ENCODE data around the gene MARK1. TPM values are rescaled to one million over a fixed set of nuclear protein-coding genes. Genes with fewer than 3 reads are reported as not detected.

The MARK1 gene
- total and polyA plus RNA-seq, 7 donors = 0.60 to 15.0 (median 9.3) TPM

DNA sequence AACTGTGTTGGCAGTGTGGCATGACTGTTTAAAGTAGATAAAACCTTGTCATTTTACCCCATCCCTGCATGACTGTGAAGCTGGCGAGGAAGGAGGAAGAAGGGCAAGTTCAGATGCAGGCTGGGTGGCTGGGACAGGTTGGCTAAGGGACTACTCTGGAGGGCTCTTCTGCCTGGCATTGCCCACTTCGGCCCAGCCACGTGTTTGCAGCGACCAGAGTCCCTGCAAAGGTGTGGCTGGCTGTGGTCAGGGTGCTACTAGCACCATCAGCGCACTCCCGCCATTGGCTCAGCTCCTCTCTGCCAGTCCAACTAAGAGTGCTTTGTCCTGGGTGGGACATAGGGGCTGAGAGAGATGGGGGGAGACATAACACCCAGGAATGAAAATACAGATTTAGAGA, 169.4 kb downstream of the MARK1 start:
- no peaks in the 10 kb centered on the region for H3K36me3 ChIP-seq
- no peaks in the 10 kb centered on the region for H3K27me3 ChIP-seq
- intact Hi-C loops (cut with DNase I) = no loop called here
- H3K4me1 ChIP-seq = peaks cover 0 to 13% (median 5%) of the 10 kb centered on the region in 4 donors
- DNase-seq = no peak
- H3K27ac ChIP-seq = no peak overlapping the region
- no peak overlapping the region for H3K4me3 ChIP-seq
- H3K9me3 ChIP-seq = no peaks in the 10 kb centered on the region
- 90 to 96% methylated on average over 6 of the region's 6 CpGs for WGBS, 2 donors
- no peak for TF ChIP-seq POLR2AphosphoS5 (IDR thresholded peaks at IDR 0.05)
- TF ChIP-seq POLR2A (IDR thresholded peaks at IDR 0.05) = no peak
- no peak for TF ChIP-seq EP300 (IDR thresholded peaks at IDR 0.05)
- TF ChIP-seq, protein P1, sequence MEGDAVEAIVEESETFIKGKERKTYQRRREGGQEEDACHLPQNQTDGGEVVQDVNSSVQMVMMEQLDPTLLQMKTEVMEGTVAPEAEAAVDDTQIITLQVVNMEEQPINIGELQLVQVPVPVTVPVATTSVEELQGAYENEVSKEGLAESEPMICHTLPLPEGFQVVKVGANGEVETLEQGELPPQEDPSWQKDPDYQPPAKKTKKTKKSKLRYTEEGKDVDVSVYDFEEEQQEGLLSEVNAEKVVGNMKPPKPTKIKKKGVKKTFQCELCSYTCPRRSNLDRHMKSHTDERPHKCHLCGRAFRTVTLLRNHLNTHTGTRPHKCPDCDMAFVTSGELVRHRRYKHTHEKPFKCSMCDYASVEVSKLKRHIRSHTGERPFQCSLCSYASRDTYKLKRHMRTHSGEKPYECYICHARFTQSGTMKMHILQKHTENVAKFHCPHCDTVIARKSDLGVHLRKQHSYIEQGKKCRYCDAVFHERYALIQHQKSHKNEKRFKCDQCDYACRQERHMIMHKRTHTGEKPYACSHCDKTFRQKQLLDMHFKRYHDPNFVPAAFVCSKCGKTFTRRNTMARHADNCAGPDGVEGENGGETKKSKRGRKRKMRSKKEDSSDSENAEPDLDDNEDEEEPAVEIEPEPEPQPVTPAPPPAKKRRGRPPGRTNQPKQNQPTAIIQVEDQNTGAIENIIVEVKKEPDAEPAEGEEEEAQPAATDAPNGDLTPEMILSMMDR (IDR thresholded peaks at IDR 0.05) = no peak

DNA sequence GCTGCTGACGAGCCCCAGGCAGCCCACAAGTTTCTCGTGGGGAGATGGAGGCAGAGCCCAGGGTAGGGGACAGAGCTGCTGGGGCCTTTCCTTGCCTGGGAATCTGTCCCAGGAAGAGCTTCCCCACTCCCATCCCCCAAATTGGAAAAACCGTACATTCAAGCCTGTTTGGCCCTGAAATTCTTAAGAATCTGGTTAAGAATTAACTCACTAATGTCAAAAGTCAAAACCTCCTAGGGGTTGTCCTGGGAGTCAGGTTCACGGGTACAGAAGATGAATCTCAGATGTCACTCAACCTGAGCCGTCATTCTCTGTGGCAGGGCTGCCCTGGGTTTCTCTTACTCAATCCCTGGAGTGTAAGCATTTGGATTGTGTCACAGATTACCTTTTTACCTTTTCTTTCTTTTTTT, 170.7 kb downstream of the MARK1 start:
- H3K27me3 ChIP-seq = no peaks in the 10 kb centered on the region
- no peak overlapping the region for H3K4me3 ChIP-seq
- DNase-seq = no peak
- no peak for TF ChIP-seq POLR2A (IDR thresholded peaks at IDR 0.05)
- no peak for TF ChIP-seq POLR2AphosphoS5 (IDR thresholded peaks at IDR 0.05)
- TF ChIP-seq EP300 (IDR thresholded peaks at IDR 0.05) = no peak
- TF ChIP-seq, protein P1 (IDR thresholded peaks at IDR 0.05) = no peak
- H3K9me3 ChIP-seq = no peaks in the 10 kb centered on the region
- H3K27ac ChIP-seq = no peak overlapping the region
- H3K4me1 ChIP-seq = peaks cover 0 to 13% (median 5%) of the 10 kb centered on the region in 4 donors
- no peaks in the 10 kb centered on the region for H3K36me3 ChIP-seq
- intact Hi-C loops (cut with DNase I) = no loop called here
- WGBS, 2 donors = 81 to 84% methylated on average over 5 of the region's 5 CpGs

DNA sequence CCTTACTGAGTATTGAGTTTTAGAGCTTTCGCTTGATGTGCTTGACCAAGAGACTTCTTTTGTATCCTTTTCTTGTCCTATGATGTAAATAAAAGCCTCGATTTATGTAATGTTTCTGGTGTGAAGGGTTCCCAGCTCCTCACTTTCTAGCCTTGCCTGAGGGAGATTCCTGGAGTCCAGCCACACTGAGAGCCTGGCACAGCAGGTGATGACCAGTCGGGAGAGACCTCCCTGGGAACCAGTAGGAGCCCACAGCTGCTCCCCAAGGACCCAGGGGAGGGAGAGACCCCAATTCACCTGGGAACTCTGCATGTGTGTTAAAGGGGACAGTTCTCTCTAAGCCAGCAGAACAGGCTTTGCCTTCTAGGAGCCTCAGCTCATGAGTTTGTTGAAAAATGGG, 171.1 kb downstream of the MARK1 start:
- intact Hi-C loops (cut with DNase I) = no loop called here
- Histone ChIP-seq H3K9me3 (no peaks in the 10 kb centered on the region), H3K36me3 (no peaks in the 10 kb centered on the region), H3K27ac (no peak overlapping the region), H3K4me1 (peaks cover 0 to 13% (median 5%) of the 10 kb centered on the region in 4 donors), H3K4me3 (no peak overlapping the region), H3K27me3 (no peaks in the 10 kb centered on the region)
- no peak for DNase-seq
- 88% methylated on average over 3 of the region's 3 CpGs for WGBS, 2 donors
- TF ChIP-seq POLR2A (IDR thresholded peaks at IDR 0.05) = no peak
- no peak for TF ChIP-seq EP300 (IDR thresholded peaks at IDR 0.05)
- TF ChIP-seq, protein P1 (IDR thresholded peaks at IDR 0.05) = no peak
- TF ChIP-seq POLR2AphosphoS5 (IDR thresholded peaks at IDR 0.05) = no peak

DNA sequence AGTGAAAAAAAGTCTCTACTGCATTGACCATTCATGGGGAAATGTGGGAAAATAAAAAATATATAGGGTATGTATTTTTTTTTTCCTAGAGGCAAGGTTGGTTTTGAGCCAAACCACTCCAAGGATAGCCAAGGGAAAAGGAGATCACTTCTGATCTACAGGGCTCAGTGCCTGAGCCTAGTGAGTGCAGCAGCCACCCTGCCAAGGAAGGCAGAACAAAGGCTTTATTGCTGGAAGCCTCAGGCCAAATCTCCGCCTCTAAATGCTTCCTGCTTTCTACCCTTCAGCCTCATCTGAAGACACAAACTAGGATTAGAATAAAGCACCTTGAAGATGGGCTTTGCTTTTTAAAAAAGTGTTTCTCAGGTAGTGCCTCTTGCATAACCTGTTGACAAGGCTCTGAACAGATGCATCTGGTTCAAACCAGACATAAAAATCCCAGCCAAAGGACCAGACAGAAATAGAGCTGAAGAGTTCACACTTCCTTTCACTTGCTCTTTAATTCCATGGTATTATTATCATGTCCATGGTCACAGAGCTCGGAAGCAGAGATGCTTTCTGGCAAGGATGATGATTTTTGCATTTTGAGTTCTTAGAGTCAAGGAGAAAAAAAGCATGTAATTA, 172.7 kb downstream of the MARK1 start:
- Histone ChIP-seq H3K27me3 (no peaks in the 10 kb centered on the region), H3K4me1 (peaks cover 0 to 13% (median 5%) of the 10 kb centered on the region in 4 donors), H3K4me3 (no peak overlapping the region), H3K36me3 (no peaks in the 10 kb centered on the region), H3K27ac (no peak overlapping the region), H3K9me3 (no peaks in the 10 kb centered on the region)
- TF ChIP-seq, protein P1 (IDR thresholded peaks at IDR 0.05) = no peak
- no peak for DNase-seq
- WGBS, 2 donors = 13 to 52% methylated on average over 2 of the region's 2 CpGs
- intact Hi-C loops (cut with DNase I) = no loop called here

DNA sequence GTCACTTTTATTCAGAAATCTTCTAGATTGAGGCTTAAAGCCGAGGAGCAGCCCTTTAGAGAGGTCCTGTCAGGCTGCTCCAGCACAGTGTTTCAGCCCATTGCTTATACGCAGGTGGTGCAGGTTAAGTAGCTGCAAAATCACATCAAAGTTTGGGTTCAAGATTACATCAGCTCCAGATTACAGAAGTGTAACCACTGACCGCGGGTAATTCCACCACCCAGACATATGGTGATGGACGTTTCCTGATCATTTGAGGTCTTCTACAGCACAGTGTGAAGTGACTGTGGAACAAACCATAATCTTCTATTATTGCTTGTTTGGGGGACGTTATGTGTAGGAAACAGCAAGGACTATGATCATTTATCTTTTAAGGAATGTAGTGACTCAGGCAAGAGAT, 174.0 kb downstream of the MARK1 start:
- H3K27me3 ChIP-seq = no peaks in the 10 kb centered on the region
- no peak overlapping the region for H3K4me3 ChIP-seq
- H3K27ac ChIP-seq = no peak overlapping the region
- intact Hi-C loops (cut with DNase I) = no loop called here
- no peaks in the 10 kb centered on the region for H3K9me3 ChIP-seq
- 61 to 83% methylated on average over 6 of the region's 6 CpGs for WGBS, 2 donors
- H3K36me3 ChIP-seq = no peaks in the 10 kb centered on the region
- TF ChIP-seq POLR2A (IDR thresholded peaks at IDR 0.05) (no peak), EP300 (IDR thresholded peaks at IDR 0.05) (no peak), POLR2AphosphoS5 (IDR thresholded peaks at IDR 0.05) (no peak)
- TF ChIP-seq, protein P1 (IDR thresholded peaks at IDR 0.05) = no peak
- peaks cover 0 to 13% (median 5%) of the 10 kb centered on the region in 4 donors for H3K4me1 ChIP-seq
- DNase-seq = no peak

Measured in sigmoid colon (tissue), 7 donors.